ENCODE data around the gene HPSE2. TPM values are rescaled to one million over a fixed set of nuclear protein-coding genes. Genes with fewer than 3 reads are reported as not detected.

HPSE2 gene
- total and polyA plus RNA-seq, 2 experiments from 2014 or later, result 0.10 to 0.24 TPM

DNA sequence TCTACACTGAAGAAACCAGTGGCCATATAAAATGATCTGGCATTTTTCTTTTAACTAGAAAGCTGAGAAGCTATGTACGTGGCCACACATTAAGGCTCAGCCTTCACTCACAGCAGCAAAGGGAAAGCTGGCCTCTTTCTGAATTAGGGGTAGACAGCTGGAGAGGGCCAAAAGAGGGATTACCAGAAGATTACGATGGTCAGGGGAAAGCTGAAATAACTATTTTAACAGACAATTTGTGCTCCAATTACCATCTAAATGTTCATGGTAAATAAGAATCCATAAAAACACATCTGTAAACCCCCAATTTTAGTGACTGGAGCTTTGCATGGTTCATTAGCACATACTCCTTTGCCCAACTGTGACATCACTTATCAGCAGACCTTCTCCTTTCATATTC is 314.3 kb downstream of the HPSE2 start:
- H3K9me2 ChIP-seq (ENCODE audit: insufficient read depth), result no peaks in the 10 kb centered on the region
- no peak overlapping the region for H3K27ac ChIP-seq (ENCODE audit: low read depth)
- 0 out of 2 replicates have a peak, but pooled peaks cover 4% of the 10 kb centered on the region for H3K4me1 ChIP-seq (ENCODE audit: insufficient read depth)
- no peaks in the 10 kb centered on the region for H3F3A ChIP-seq (replicated peaks; ENCODE audit: low read depth)
- H4K20me1 ChIP-seq (replicated peaks; ENCODE audit: insufficient read depth), result no peaks in the 10 kb centered on the region
- Mint-ChIP-seq H3K9me3 (no peaks in the 10 kb centered on the region), H3K27me3 (ENCODE audit: insufficient read depth, low read depth, poor library complexity) (no peaks in the 10 kb centered on the region), H3K36me3 (ENCODE audit: low read depth) (no peaks in the 10 kb centered on the region), H3K4me1 (peaks cover 6% of the 10 kb centered on the region; the same call in 2 of the 3 replicates), H3K27ac (no peak overlapping the region), H3K4me3 (no peak overlapping the region)
- no peak overlapping the region for H2AFZ ChIP-seq
- no peak for DNase-seq (ENCODE audit: low spot score)
- H3K36me3 ChIP-seq (ENCODE audit: insufficient read depth), result no peaks in the 10 kb centered on the region
- H3K79me2 ChIP-seq (replicated peaks; ENCODE audit: insufficient read depth), result no peaks in the 10 kb centered on the region
- no peak for TF ChIP-seq EZH2phosphoT487 (IDR thresholded peaks at IDR 0.05; ENCODE audit: unreplicated experiment)
- TF ChIP-seq, protein P1, sequence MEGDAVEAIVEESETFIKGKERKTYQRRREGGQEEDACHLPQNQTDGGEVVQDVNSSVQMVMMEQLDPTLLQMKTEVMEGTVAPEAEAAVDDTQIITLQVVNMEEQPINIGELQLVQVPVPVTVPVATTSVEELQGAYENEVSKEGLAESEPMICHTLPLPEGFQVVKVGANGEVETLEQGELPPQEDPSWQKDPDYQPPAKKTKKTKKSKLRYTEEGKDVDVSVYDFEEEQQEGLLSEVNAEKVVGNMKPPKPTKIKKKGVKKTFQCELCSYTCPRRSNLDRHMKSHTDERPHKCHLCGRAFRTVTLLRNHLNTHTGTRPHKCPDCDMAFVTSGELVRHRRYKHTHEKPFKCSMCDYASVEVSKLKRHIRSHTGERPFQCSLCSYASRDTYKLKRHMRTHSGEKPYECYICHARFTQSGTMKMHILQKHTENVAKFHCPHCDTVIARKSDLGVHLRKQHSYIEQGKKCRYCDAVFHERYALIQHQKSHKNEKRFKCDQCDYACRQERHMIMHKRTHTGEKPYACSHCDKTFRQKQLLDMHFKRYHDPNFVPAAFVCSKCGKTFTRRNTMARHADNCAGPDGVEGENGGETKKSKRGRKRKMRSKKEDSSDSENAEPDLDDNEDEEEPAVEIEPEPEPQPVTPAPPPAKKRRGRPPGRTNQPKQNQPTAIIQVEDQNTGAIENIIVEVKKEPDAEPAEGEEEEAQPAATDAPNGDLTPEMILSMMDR (conservative IDR thresholded peaks at IDR 0.05; ENCODE audit: low read depth in 2 of 2), result no peak
- TF ChIP-seq EZH2 (IDR thresholded peaks at IDR 0.05; ENCODE audit: low read depth, unreplicated experiment), result no peak
- no peak for TF ChIP-seq STAT1 (IDR thresholded peaks at IDR 0.05; ENCODE audit: unreplicated experiment)
- TF ChIP-seq CREB1 (CRISPR knock-in tag; IDR thresholded peaks at IDR 0.05; ENCODE audit: low read depth), result no peak
- TF ChIP-seq ZNF114 (CRISPR knock-in tag; IDR thresholded peaks at IDR 0.05), result no peak
- no peak for ATAC-seq
- no peak overlapping the region for H3K4me2 ChIP-seq
- H3K27me3 ChIP-seq (ENCODE audit: insufficient read depth), result no peaks in the 10 kb centered on the region
- H3K4me3 ChIP-seq, result no peak overlapping the region

DNA sequence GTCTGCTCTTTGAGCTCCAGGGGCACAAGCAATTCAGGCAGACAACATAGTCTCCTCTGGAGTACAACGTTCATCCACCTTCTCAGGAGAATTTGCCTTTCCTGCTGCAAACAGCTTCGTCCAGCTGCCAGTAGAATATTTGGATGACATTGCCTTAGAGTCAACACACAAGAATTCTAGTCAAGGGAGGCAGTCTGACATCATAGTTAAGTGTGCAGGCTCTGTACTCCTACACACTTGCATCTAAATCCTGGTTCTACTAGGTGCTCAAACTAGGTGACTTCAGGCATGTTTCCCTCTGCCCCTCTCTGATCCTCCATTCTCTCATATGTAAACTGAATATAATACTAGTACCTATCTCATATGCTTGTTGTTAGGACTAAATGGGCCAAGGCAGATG is 314.8 kb downstream of the HPSE2 start:
- H4K20me1 ChIP-seq (replicated peaks; ENCODE audit: insufficient read depth), result no peaks in the 10 kb centered on the region
- no peak overlapping the region for H2AFZ ChIP-seq
- Mint-ChIP-seq H3K9me3 (no peaks in the 10 kb centered on the region), H3K27ac (no peak overlapping the region), H3K4me1 (peaks cover 8% of the 10 kb centered on the region; the same call in 2 of the 3 replicates), H3K27me3 (ENCODE audit: insufficient read depth, low read depth, poor library complexity) (no peaks in the 10 kb centered on the region), H3K36me3 (ENCODE audit: low read depth) (no peaks in the 10 kb centered on the region), H3K4me3 (no peak overlapping the region)
- no peak overlapping the region for H3K4me2 ChIP-seq
- ATAC-seq, result no peak
- DNase-seq (ENCODE audit: low spot score), result no peak
- no peaks in the 10 kb centered on the region for H3K27me3 ChIP-seq (ENCODE audit: insufficient read depth)
- no peaks in the 10 kb centered on the region for H3F3A ChIP-seq (replicated peaks; ENCODE audit: low read depth)
- 0 out of 2 replicates have a peak, but pooled peaks cover 4% of the 10 kb centered on the region for H3K4me1 ChIP-seq (ENCODE audit: insufficient read depth)
- H3K36me3 ChIP-seq (ENCODE audit: insufficient read depth), result no peaks in the 10 kb centered on the region
- H3K4me3 ChIP-seq, result no peak overlapping the region
- no peaks in the 10 kb centered on the region for H3K79me2 ChIP-seq (replicated peaks; ENCODE audit: insufficient read depth)
- H3K9me2 ChIP-seq (ENCODE audit: insufficient read depth), result no peaks in the 10 kb centered on the region
- no peak overlapping the region for H3K27ac ChIP-seq (ENCODE audit: low read depth)
- TF ChIP-seq, protein P1 (conservative IDR thresholded peaks at IDR 0.05; ENCODE audit: low read depth in 2 of 2), result no peak
- no peak for TF ChIP-seq JUNB (IDR thresholded peaks at IDR 0.05; ENCODE audit: unreplicated experiment)
- TF ChIP-seq, protein P2, sequence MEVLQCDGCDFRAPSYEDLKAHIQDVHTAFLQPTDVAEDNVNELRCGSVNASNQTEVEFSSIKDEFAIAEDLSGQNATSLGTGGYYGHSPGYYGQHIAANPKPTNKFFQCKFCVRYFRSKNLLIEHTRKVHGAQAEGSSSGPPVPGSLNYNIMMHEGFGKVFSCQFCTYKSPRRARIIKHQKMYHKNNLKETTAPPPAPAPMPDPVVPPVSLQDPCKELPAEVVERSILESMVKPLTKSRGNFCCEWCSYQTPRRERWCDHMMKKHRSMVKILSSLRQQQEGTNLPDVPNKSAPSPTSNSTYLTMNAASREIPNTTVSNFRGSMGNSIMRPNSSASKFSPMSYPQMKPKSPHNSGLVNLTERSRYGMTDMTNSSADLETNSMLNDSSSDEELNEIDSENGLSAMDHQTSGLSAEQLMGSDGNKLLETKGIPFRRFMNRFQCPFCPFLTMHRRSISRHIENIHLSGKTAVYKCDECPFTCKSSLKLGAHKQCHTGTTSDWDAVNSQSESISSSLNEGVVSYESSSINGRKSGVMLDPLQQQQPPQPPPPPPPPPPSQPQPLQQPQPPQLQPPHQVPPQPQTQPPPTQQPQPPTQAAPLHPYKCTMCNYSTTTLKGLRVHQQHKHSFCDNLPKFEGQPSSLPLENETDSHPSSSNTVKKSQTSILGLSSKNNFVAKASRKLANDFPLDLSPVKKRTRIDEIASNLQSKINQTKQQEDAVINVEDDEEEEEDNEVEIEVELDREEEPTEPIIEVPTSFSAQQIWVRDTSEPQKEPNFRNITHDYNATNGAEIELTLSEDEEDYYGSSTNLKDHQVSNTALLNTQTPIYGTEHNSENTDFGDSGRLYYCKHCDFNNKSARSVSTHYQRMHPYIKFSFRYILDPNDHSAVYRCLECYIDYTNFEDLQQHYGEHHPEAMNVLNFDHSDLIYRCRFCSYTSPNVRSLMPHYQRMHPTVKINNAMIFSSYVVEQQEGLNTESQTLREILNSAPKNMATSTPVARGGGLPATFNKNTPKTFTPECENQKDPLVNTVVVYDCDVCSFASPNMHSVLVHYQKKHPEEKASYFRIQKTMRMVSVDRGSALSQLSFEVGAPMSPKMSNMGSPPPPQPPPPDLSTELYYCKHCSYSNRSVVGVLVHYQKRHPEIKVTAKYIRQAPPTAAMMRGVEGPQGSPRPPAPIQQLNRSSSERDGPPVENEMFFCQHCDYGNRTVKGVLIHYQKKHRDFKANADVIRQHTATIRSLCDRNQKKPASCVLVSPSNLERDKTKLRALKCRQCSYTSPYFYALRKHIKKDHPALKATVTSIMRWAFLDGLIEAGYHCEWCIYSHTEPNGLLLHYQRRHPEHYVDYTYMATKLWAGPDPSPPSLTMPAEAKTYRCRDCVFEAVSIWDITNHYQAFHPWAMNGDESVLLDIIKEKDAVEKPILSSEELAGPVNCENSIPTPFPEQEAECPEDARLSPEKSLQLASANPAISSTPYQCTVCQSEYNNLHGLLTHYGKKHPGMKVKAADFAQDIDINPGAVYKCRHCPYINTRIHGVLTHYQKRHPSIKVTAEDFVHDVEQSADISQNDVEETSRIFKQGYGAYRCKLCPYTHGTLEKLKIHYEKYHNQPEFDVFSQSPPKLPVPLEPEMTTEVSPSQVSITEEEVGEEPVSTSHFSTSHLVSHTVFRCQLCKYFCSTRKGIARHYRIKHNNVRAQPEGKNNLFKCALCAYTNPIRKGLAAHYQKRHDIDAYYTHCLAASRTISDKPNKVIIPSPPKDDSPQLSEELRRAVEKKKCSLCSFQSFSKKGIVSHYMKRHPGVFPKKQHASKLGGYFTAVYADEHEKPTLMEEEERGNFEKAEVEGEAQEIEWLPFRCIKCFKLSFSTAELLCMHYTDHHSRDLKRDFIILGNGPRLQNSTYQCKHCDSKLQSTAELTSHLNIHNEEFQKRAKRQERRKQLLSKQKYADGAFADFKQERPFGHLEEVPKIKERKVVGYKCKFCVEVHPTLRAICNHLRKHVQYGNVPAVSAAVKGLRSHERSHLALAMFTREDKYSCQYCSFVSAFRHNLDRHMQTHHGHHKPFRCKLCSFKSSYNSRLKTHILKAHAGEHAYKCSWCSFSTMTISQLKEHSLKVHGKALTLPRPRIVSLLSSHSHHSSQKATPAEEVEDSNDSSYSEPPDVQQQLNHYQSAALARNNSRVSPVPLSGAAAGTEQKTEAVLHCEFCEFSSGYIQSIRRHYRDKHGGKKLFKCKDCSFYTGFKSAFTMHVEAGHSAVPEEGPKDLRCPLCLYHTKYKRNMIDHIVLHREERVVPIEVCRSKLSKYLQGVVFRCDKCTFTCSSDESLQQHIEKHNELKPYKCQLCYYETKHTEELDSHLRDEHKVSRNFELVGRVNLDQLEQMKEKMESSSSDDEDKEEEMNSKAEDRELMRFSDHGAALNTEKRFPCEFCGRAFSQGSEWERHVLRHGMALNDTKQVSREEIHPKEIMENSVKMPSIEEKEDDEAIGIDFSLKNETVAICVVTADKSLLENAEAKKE (CRISPR knock-in tag; IDR thresholded peaks at IDR 0.05), result no peak
- no peak for TF ChIP-seq CREB1 (CRISPR knock-in tag; IDR thresholded peaks at IDR 0.05; ENCODE audit: low read depth)
- TF ChIP-seq STAT1 (IDR thresholded peaks at IDR 0.05; ENCODE audit: unreplicated experiment), result no peak
- TF ChIP-seq, protein P3, sequence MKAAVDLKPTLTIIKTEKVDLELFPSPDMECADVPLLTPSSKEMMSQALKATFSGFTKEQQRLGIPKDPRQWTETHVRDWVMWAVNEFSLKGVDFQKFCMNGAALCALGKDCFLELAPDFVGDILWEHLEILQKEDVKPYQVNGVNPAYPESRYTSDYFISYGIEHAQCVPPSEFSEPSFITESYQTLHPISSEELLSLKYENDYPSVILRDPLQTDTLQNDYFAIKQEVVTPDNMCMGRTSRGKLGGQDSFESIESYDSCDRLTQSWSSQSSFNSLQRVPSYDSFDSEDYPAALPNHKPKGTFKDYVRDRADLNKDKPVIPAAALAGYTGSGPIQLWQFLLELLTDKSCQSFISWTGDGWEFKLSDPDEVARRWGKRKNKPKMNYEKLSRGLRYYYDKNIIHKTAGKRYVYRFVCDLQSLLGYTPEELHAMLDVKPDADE (IDR thresholded peaks at IDR 0.05), result no peak

Data from GM23338 (cell line).